ENCODE measurements around the gene STK40. TPM values are rescaled to one million over a fixed set of nuclear protein-coding genes. Genes with fewer than 3 reads are reported as not detected.

The STK40 gene
- total and polyA plus RNA-seq, 9 of the 15 experiments (the other 6 are each of a cell fraction or from before 2014, with no cell fraction given): 0.69 to 94.3 (median 39.1) TPM

DNA sequence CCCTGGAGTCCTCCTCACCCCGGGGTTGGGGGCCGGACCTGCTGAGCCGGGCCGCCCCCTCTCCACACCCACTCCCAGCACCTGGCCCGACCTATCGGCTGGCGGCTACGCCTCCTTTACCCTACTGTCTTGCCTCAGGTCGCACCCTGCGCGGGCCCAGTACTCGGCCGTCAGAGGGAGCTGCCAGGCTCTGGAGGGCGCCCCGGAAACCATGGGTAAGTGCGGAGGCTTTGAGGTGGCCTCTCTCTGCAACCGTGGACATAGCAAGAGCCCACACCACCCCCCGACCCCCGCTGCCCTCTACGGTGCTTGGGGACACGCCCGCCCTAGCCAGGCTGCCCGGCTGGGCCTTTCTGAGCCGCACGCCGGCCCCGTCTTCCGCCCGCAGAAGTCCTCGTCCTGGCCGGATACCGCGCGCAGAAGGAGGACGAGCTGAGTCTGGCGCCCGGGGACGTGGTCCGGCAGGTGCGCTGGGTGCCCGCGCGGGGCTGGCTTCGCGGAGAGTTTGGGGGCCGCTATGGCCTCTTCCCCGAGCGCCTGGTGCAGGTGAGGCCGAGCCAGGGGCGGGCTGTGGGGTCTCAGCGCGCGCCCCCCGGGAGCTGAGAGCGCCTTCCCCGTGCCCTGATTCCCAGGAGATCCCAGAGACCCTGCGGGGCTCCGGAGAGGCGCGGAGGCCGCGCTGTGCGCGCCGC is 79.4 kb downstream of the STK40 start, which contains the start of gene SH3D21 (continued):
- TF ChIP-seq POLR2G (IDR thresholded peaks at IDR 0.05; ENCODE audit: low read depth, low read length) (no peak; the same call in 1 of the 2 replicates), PHF8 (IDR thresholded peaks at IDR 0.05; ENCODE audit: borderline replicate concordance, low read length) (peak; percentile 45; the same call in 1 of the 2 replicates), FOXA3 (CRISPR knock-in tag; conservative IDR thresholded peaks at IDR 0.05 in 1 of 2, IDR thresholded peaks at IDR 0.05 in 1 of 2) (no peak), RAD51 (IDR thresholded peaks at IDR 0.05; ENCODE audit: borderline replicate concordance, low read depth) (no peak), SMAD4 (CRISPR knock-in tag; conservative IDR thresholded peaks at IDR 0.05) (0 out of 2 replicates have a peak, but pooled peaks have one; percentile 25), SAFB (IDR thresholded peaks at IDR 0.05; ENCODE audit: borderline replicate concordance, low read depth, low read length) (peak; percentile 20; the same call in 1 of the 2 replicates), EHMT2 (IDR thresholded peaks at IDR 0.05) (no peak), NRF1 (conservative IDR thresholded peaks at IDR 0.05 in 1 of 2, IDR thresholded peaks at IDR 0.05 in 1 of 2) (no peak), ZNF766 (CRISPR knock-in tag; conservative IDR thresholded peaks at IDR 0.05) (no peak), FIP1L1 (IDR thresholded peaks at IDR 0.05; ENCODE audit: low read depth, low read length, poor library complexity, severe bottlenecking) (no peak), ZC3H11A (IDR thresholded peaks at IDR 0.05; ENCODE audit: low read depth, low read length) (no peak), PCBP1 (IDR thresholded peaks at IDR 0.05; ENCODE audit: low read depth, low read length, poor library complexity, severe bottlenecking) (peak; percentile 85), ZNF274 (IDR thresholded peaks at IDR 0.05; ENCODE audit: borderline replicate concordance, low read depth, low read length) (no peak), SRF (CRISPR knock-in tag; IDR thresholded peaks at IDR 0.05) (no peak), ZNF717 (CRISPR knock-in tag; IDR thresholded peaks at IDR 0.05) (0 out of 2 replicates have a peak, but pooled peaks have one; percentile 18), TGIF2 (CRISPR knock-in tag; IDR thresholded peaks at IDR 0.05) (no peak), ZNF696 (CRISPR knock-in tag; conservative IDR thresholded peaks at IDR 0.05) (no peak), NCOA2 (IDR thresholded peaks at IDR 0.05; ENCODE audit: partially characterized antibody in 2 of 2) (no peak), ZC3H8 (IDR thresholded peaks at IDR 0.05) (no peak), MYNN (IDR thresholded peaks at IDR 0.05) (no peak), MYNN (CRISPR knock-in tag; IDR thresholded peaks at IDR 0.05) (no peak), RBM14 (IDR thresholded peaks at IDR 0.05; ENCODE audit: borderline replicate concordance, insufficient read depth, low read depth, low read length) (0 out of 2 replicates have a peak, but pooled peaks have one; percentile 74)
- TF ChIP-seq, protein P1, sequence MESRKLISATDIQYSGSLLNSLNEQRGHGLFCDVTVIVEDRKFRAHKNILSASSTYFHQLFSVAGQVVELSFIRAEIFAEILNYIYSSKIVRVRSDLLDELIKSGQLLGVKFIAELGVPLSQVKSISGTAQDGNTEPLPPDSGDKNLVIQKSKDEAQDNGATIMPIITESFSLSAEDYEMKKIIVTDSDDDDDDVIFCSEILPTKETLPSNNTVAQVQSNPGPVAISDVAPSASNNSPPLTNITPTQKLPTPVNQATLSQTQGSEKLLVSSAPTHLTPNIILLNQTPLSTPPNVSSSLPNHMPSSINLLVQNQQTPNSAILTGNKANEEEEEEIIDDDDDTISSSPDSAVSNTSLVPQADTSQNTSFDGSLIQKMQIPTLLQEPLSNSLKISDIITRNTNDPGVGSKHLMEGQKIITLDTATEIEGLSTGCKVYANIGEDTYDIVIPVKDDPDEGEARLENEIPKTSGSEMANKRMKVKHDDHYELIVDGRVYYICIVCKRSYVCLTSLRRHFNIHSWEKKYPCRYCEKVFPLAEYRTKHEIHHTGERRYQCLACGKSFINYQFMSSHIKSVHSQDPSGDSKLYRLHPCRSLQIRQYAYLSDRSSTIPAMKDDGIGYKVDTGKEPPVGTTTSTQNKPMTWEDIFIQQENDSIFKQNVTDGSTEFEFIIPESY (CRISPR knock-in tag; IDR thresholded peaks at IDR 0.05): peak; percentile 97
- TF ChIP-seq, protein P2, sequence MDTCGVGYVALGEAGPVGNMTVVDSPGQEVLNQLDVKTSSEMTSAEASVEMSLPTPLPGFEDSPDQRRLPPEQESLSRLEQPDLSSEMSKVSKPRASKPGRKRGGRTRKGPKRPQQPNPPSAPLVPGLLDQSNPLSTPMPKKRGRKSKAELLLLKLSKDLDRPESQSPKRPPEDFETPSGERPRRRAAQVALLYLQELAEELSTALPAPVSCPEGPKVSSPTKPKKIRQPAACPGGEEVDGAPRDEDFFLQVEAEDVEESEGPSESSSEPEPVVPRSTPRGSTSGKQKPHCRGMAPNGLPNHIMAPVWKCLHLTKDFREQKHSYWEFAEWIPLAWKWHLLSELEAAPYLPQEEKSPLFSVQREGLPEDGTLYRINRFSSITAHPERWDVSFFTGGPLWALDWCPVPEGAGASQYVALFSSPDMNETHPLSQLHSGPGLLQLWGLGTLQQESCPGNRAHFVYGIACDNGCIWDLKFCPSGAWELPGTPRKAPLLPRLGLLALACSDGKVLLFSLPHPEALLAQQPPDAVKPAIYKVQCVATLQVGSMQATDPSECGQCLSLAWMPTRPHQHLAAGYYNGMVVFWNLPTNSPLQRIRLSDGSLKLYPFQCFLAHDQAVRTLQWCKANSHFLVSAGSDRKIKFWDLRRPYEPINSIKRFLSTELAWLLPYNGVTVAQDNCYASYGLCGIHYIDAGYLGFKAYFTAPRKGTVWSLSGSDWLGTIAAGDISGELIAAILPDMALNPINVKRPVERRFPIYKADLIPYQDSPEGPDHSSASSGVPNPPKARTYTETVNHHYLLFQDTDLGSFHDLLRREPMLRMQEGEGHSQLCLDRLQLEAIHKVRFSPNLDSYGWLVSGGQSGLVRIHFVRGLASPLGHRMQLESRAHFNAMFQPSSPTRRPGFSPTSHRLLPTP (IDR thresholded peaks at IDR 0.05; ENCODE audit: borderline replicate concordance, extremely low read depth, insufficient read length): no peak
